GM23248 (cell line): ENCODE data around the gene DNAH7. TPM values are rescaled to one million over a fixed set of nuclear protein-coding genes. Genes with fewer than 3 reads are reported as not detected.
"Not testable (repeated sequence)": the region's sequence is repeated elsewhere in the genome, so short reads cannot be mapped to it uniquely, and the experiment has no call there.

ENCODE experiments used
- DNase-seq: peaks from one replicate; pipeline ENCODE4 v3.0.0-alpha.2; 2015
- H2AFZ ChIP-seq: fragments of 200-600 bp; sonication (generic); 2 replicates; pipeline ENCODE4 v1.6.1; 2016; ENCODE audit warnings: antibody characterized with exemption
- H3F3A ChIP-seq: fragments of 200-600 bp; sonication (generic); 2 replicates; pipeline ENCODE4 v1.6.1; 2016; ENCODE audit warnings: mild to moderate bottlenecking, antibody characterized with exemption, mixed run types; ENCODE audit not compliant: insufficient read depth
- H3K27ac ChIP-seq: fragments of 200-600 bp; sonication (generic); 2 replicates; pipeline ENCODE4 v1.5.1; 2016; ENCODE audit warnings: mild to moderate bottlenecking
- H3K27me3 ChIP-seq: fragments of 200-600 bp; sonication (generic); replicated peaks from 2 replicates; pipeline ENCODE4 v1.6.1; 2016; ENCODE audit warnings: mild to moderate bottlenecking; ENCODE audit not compliant: insufficient read depth
- H3K36me3 ChIP-seq: fragments of 200-600 bp; sonication (generic); 2 replicates; pipeline ENCODE4 v1.6.1; 2016; ENCODE audit warnings: low read depth, mild to moderate bottlenecking
- H3K4me1 ChIP-seq: fragments of 200-600 bp; sonication (generic); 2 replicates; pipeline ENCODE4 v1.6.1; 2016; ENCODE audit warnings: mild to moderate bottlenecking; ENCODE audit not compliant: insufficient read depth
- H3K4me2 ChIP-seq: fragments of 200-600 bp; sonication (generic); one replicate; pipeline ENCODE4 v1.6.1; 2016; ENCODE audit warnings: mild to moderate bottlenecking; ENCODE audit not compliant: unreplicated experiment
- H3K4me3 ChIP-seq: fragments of 200-600 bp; sonication (generic); 2 replicates; pipeline ENCODE4 v1.5.1; 2016; ENCODE audit warnings: mild to moderate bottlenecking
- H3K79me2 ChIP-seq: fragments of 200-600 bp; sonication (generic); 2 replicates; pipeline ENCODE4 v1.6.1; 2016; ENCODE audit warnings: mild to moderate bottlenecking; ENCODE audit not compliant: insufficient read depth
- H3K9ac ChIP-seq: fragments of 200-600 bp; sonication (generic); 2 replicates; pipeline ENCODE4 v1.6.1; 2016; ENCODE audit warnings: mild to moderate bottlenecking
- H3K9me2 ChIP-seq: fragments of 200-600 bp; sonication (generic); 2 replicates; pipeline ENCODE4 v1.6.1; 2016; ENCODE audit warnings: mixed run types, mild to moderate bottlenecking, moderate library complexity; ENCODE audit not compliant: insufficient read depth
- H3K9me3 ChIP-seq: fragments of 200-600 bp; sonication (generic); one replicate; pipeline ENCODE4 v1.6.1; 2017; ENCODE audit warnings: low read depth
- H4K20me1 ChIP-seq: fragments of 200-600 bp; sonication (generic); 2 replicates; pipeline ENCODE4 v1.6.0; 2016; ENCODE audit not compliant: insufficient read depth
- EZH2 ChIP-seq: fragments of 200-600 bp; sonication (generic); IDR thresholded peaks from 2 replicates; pipeline ENCODE4 v1.6.1; 2018; ENCODE audit warnings: antibody characterized with exemption, mild to moderate bottlenecking; ENCODE audit not compliant: insufficient read depth, poor library complexity, severe bottlenecking
- EZH2phosphoT487 ChIP-seq: fragments of 200-600 bp; sonication (generic); IDR thresholded peaks from 2 replicates; pipeline ENCODE4 v1.6.1; 2018; ENCODE audit warnings: antibody characterized with exemption, moderate library complexity, mild to moderate bottlenecking, low read depth; ENCODE audit not compliant: insufficient read depth
- WGBS, 2 experiments: methylation state at CpG; one replicate each; pipeline ENCODE4 v1.1.6; 2015 to 2017; ENCODE audit warnings: low lambda C conversion rate in 2 of 2, low coverage in 1 of 2; ENCODE audit errors: missing lambda C conversion rate in 2 of 2; 5-methylcytosine and 5-hydroxymethylcytosine counted together
- in situ Hi-C: fragments of 300-500 bp; cut with MboI; formaldehyde crosslinking; loops from 2 replicates; pipeline ENCODE4 v1.15.0; 2020
- polyA plus RNA-seq: library from polyadenylated mRNA; unstranded; fragments of >200 nt; fragmentation: Nextera tagmentation; extraction: Ambion mirVana; gene quantifications from 2 replicates; pipeline ENCODE4 v1.2.1, GENCODE V29; 2016
- total RNA-seq: library from RNA; depleted of rRNA; stranded (reverse); fragments of >200 nt; shearing (Covaris generic); gene quantifications from 2 replicates; pipeline ENCODE4 v1.2.3, GENCODE V29; 2014

Gene DNAH7
- total and polyA plus RNA-seq, 2 experiments from 2014 or later = 0.40 to 0.43 TPM

DNA sequence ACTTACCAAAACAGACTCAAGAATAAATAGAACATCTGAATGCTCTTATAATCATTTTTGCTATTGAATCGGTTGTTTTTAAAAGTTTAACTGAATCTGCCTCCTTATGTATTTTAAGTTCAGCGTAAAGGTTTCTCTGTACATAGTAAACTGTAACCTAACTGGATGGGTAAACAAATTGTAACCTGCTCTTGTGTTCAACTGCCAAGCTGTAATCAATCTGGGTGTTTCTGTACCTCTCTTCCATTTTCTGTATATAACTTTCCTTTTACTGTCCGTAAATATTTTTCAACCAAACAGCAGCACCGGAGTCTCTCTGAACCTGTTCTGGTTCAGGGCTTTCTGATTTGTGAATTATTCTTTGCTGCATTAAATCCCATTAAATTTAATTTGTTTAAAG, 27.6 kb upstream of the DNAH7 start:
- Histone ChIP-seq H3K4me2 (no peak overlapping the region), H3K79me2 (no peaks in the 10 kb centered on the region), H3K4me1 (peaks cover 7% of the 10 kb centered on the region), H3K36me3 (no peaks in the 10 kb centered on the region), H4K20me1 (no peaks in the 10 kb centered on the region), H3F3A (peaks cover 7% of the 10 kb centered on the region; the same call in 1 of the 2 replicates), H3K9me2 (no peaks in the 10 kb centered on the region), H3K27me3 (no peaks in the 10 kb centered on the region), H3K4me3 (no peak overlapping the region), H2AFZ (no peak overlapping the region), H3K9me3 (no peaks in the 10 kb centered on the region), H3K27ac (no peak overlapping the region), H3K9ac (no peak overlapping the region)
- WGBS, 2 experiments = 93 to 95% methylated on average over 4 of the region's 4 CpGs
- DNase-seq = no peak
- TF ChIP-seq EZH2phosphoT487 = no peak
- TF ChIP-seq EZH2 = no peak
- in situ Hi-C loops = no loop called here

- DNase-seq, H3K36me3 ChIP-seq, H3K4me1 ChIP-seq, H2AFZ ChIP-seq, H3K4me2 ChIP-seq, H3K27me3 ChIP-seq, H3K4me3 ChIP-seq, H3F3A ChIP-seq, H3K9ac ChIP-seq, H3K27ac ChIP-seq, H4K20me1 ChIP-seq, H3K9me3 ChIP-seq, H3K79me2 ChIP-seq, H3K9me2 ChIP-seq: not testable (repeated sequence)
- in situ Hi-C loops = loop anchor here (10.0 kb wide), 1 partner anchor 665 kb away; no protein-coding TSS in a partner anchor
- whole genome bisulfite sequencing, 2 experiments = 54 to 63% methylated on average over 5 of the region's 5 CpGs
Measured at GRCh38 chr2:196089448-196089847, 20.8 kb upstream of the DNAH7 start.

DNA sequence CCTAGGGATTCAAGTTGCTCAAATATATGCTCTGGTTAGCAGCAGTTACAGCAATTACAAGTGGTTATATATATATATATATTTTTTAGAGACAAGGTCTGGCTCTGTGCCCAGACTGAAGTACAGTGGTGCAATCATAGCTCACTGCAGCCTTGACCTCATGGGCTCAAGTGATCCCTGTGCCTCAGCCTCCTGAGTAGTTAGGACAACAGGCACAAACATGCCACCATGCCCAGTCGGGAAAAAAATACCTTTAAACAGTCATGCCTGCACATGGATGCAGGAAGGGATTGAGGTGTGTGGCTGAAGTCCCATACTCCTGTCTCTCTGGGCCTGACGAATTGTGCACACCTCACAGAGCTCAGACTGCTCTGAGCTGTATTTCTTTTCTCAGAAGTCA, 19.6 kb upstream of the DNAH7 start:
- H3K4me3 ChIP-seq = no peak overlapping the region

GRCh38 chr2:196086517-196087368, 18.1 kb upstream of the DNAH7 start:
- H3K9ac ChIP-seq = no peak overlapping the region
- no peaks in the 10 kb centered on the region for H3K4me1 ChIP-seq
- no peaks in the 10 kb centered on the region for H3F3A ChIP-seq
- H3K4me2 ChIP-seq = no peak overlapping the region
- H4K20me1 ChIP-seq = no peaks in the 10 kb centered on the region
- H3K79me2 ChIP-seq = no peaks in the 10 kb centered on the region
- no peaks in the 10 kb centered on the region for H3K36me3 ChIP-seq
- TF ChIP-seq EZH2 (no peak), EZH2phosphoT487 (no peak)
- DNase-seq = no peak
- WGBS, 2 experiments = 60 to 62% methylated on average over 7 of the region's 7 CpGs
- no peak overlapping the region for H3K27ac ChIP-seq
- H3K9me2 ChIP-seq = no peaks in the 10 kb centered on the region
- H2AFZ ChIP-seq = no peak overlapping the region
- H3K27me3 ChIP-seq = no peaks in the 10 kb centered on the region
- no peaks in the 10 kb centered on the region for H3K9me3 ChIP-seq
- no peak overlapping the region for H3K4me3 ChIP-seq
- in situ Hi-C loops = loop anchor here (10.0 kb wide), 1 partner anchor 668 kb away; no protein-coding TSS in a partner anchor

More for the DNA sequence above, 19.6 kb upstream of the DNAH7 start:
- no peaks in the 10 kb centered on the region for H3F3A ChIP-seq
- no peaks in the 10 kb centered on the region for H3K9me2 ChIP-seq
- DNase-seq = peak; percentile 37
- in situ Hi-C loops = loop anchor here (10.0 kb wide), 1 partner anchor 667 kb away; no protein-coding TSS in a partner anchor
- no peaks in the 10 kb centered on the region for H3K4me1 ChIP-seq
- H3K79me2 ChIP-seq = no peaks in the 10 kb centered on the region
- no peak overlapping the region for H3K4me2 ChIP-seq
- no peaks in the 10 kb centered on the region for H3K27me3 ChIP-seq
- 80 to 94% methylated on average over 2 of the region's 2 CpGs for WGBS, 2 experiments
- H3K27ac ChIP-seq = no peak overlapping the region
- TF ChIP-seq EZH2 (no peak), EZH2phosphoT487 (no peak)
- no peaks in the 10 kb centered on the region for H4K20me1 ChIP-seq
- no peaks in the 10 kb centered on the region for H3K9me3 ChIP-seq
- no peak overlapping the region for H3K9ac ChIP-seq
- H2AFZ ChIP-seq = no peak overlapping the region
- no peaks in the 10 kb centered on the region for H3K36me3 ChIP-seq
